ENCODE measurements around the gene HTR3D.
A peak's percentile ranks its signal among the peaks of the same experiment; 100 is the strongest.
"Not testable (repeated sequence)": the region's sequence is repeated elsewhere in the genome, so short reads cannot be mapped to it uniquely, and the experiment has no call there.

Gene HTR3D, protein sequence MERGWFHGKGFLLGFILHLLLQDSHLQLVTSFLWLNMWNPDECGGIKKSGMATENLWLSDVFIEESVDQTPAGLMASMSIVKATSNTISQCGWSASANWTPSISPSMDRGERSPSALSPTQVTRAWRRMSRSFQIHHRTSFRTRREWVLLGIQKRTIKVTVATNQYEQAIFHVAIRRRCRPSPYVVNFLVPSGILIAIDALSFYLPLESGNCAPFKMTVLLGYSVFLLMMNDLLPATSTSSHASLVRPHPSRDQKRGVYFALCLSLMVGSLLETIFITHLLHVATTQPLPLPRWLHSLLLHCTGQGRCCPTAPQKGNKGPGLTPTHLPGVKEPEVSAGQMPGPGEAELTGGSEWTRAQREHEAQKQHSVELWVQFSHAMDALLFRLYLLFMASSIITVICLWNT

DNA sequence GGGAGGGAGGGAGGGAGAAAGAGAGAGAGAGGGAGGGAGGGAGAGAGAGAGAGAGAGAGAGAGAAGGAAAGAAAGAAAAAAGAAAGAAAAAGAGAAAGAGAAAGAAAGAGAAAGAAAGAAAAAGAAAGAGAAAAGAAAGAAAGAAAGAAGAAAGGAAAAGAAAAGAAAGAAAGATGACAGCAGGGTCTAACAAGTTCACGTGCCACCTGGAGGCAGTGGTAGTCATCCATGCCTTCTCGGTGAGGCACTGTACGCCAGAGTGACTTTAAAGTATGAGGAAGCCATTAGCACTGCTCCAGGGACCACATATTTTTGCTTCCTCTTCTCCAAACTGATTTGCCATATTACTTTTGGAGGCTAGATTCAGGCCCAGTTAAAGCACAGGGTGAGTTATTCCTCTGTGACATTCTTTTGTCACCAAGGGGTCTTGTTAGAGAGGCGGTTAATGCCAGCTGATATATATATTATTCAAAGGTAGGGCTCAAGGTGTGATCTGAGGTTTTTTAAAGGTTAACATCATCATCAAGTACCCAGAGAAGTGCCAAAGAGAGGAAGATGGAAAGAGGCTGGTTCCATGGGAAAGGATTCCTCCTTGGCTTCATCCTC, at the start of gene HTR3D:
HTR3D (plus strand) TSS at position 556 of the 606 bp plus-strand sequence; CDS start at position 556, 0 bp downstream.
- DNase-seq: no peak

DNA sequence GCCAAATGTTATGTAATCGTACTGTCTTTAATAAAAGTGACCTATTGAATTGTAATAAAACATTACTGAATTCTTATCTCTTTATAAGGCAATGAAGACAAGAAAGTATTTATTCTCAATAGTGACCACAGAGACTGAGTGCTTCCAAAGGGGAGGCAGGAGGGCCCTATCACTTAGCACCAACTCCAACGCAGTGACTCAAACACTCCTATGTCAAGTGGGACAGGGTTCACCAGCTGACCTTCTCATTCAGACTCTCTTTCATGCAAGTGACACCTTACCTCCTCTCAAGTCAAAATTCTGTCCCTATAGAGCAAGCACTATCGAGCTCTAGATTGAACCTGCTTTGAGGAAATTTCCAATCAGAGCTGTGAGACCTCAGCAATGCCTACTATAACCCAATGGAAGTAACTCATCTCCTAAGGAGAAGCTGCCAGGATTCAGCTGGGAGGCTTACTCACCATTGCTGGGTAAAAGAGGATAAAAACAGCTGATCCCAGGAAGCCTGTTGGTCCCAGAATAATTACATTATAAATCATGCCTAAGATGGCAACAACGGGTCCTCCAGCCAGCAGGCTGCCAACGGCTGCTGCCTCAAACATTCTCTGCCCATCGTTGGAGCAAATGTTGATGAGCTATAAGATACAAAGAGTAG, 49.4 kb upstream of the HTR3D start:
- no peak for DNase-seq

DNA sequence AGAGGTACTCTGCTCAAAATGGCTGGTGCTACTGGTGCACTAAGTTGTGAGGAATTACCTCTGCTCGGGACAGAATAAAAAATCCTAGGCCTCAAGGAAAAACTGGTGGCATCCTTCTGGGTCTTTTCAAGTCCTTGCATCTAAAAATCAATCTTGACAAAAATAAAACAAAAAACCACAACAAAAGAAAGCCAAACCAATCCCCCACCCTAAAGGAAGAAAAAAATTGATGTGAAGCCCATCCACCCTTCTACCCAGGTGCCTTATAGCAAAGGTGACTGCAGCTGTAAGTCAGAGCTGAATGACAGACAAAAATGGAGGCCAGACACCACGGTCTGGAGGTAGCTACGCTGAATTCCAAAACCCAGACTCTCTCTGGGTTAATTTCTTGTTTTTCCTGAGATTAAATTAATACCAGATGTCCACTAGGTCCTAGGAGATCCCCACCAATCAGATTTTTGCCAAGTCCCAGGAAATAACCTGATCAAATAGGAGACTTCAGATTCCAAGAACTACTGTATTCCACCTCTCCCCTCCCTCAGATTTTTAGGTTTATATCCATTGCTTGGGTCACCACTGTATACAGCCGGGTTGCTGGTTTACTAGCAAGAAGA, 47.3 kb upstream of the HTR3D start:
- no peak for DNase-seq

DNA sequence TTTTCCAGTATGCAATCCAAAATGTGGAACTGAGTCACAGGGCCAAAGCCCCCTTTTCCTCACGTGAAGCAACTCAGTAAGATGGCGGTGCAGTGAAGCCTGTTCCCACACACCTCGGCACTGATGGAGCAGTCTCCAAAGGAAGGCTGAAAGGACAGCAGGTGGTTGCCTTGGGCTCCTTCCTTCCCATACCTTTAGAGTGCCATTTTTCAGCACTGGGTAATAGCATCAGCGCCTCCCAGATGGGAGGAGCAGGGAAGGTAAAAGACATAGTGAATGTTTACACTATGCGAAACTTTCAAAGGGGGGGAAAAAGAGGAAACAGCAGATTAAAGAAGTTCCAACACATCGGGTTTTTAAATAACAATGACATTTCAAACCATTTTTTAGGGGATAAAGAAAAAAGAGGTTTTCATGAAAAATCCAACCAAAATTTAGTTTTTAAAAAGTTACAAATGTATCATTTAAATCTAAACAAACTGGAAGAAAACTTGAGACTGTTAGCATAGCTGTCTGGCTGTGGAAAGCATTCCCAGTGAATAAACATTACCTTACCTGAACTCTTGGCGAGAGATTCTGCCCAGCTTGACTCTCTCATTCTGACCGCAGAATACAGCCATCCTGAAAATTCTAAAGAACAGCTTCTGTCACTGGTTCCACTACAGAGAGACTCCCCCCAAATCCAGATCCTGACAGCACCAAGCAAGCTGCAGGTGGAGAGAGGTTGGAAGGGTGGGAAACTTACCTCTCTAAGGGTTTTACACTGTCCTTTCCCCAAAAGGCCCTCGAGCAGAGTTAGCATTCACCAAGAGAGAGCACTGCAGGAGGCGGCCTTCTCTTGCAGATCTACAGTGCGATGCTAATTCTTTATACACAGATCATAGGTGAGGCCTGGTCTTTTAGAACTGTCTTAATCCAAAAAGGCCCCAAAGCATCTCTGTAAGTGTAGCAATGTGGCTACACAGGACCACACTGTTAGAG, 46.5 kb upstream of the HTR3D start:
- DNase-seq: no peak

DNA sequence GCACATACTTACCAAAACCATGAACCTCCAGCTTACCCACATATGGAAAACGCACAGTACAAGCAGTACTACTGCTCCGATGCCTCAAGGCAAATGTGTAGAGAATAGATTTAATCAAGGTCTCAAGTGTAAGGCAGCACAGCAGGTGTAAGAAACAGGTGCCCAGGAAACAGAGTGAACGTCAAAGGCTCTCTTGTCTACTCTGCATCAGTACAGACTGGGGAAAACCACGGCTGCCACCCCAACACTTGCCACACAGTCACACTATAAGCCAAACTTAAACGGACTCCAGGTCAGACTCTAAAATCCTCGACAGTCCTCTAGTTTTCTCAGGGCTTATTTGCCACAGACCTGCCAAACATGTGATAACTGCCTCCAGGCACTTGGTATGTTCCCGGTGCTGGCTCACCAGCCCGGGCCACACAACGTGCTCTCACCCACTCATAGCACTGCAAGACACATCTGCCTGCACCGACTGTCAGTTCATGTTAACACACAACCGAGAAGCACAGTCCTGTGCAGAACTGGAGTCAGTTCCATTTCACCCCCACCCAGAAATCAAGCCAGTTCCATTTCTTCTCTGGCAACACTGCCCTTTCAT, 44.4 kb upstream of the HTR3D start:
- DNase-seq: no peak

DNA sequence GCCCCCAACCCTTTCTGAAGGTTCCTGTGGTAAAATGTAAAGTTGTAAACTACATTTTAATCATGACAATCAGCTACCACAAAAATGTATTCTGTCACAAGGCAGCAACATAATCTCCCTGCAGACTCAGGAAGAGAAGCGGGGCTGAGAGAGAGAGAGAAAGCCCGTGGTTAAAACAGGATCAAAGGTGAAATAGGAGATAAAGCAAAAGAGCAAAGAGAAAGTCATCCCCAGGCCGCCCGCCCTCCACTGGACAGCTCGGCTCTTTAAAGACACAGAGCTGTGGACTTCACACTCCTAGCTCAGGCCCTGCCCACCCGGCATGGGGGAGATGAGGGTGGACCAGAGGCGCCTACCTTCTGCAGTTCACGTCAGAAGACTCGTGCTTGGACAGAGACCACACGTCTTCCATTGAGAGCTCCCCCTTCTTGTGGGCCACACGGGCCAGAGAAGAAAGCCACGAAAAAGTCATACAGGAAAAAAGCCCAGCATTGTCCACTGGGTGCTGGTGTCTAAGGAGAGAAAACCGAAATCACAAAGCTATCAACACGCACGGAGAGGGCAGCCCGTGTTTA, 43.2 kb upstream of the HTR3D start:
- no peak for DNase-seq

DNA sequence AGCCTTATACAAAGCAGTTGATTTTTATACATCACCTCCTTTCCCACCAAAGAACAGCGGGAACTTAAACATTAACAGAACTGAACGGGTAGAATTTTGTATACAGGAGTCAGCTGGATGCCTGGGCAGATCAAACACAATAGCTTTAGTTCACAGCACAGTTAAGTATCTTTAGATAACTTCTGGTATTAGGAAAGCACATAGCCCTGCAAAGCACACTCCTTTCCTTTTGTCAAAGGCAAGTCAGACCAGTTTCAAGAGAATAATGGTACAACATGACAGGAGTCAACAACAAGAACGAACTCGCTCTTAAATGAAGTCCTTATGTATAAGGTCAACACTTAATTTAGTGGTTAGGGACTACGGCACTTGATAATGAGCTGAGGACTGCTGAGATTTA, 40.1 kb upstream of the HTR3D start:
- no peak for DNase-seq

DNA sequence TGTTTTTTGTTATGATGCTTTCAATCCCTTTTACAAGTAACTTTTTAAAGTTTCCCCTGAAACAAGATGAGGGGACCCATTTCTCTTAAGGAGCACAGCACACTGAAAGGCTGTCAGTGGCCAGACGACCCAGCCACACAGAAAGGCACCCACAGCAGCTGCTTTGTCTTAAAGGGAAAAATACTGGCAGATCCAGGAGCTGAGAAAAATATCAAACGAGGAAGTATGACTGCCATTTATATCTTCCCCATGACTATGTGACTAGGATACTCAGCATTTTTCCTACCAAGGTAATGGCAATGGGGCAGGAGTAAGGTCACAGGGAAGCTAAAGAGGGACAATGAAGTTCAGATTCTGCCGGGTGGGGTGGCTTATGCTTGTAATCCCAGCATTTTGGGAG, 29.8 kb upstream of the HTR3D start:
- DNase-seq: no peak

DNA sequence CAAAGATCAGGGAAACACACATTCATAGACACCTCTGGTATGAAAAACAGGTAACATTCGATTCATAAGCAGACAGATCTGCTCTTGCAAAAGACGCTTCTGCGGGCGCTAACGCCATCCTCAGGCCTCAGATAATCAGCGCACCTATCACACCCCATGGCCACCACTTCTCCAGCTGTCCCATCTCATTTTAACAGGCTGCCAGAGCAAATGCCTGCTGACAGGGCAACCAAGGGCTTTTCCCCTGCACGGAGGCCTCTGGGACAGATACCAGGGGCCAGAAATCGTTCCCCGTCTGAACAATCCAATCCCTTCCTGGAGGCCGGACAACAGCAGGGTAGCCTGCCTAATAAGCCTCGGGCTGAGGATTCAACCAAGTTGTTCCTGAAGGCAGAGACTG, 29.1 kb upstream of the HTR3D start:
- no peak for DNase-seq

DNA sequence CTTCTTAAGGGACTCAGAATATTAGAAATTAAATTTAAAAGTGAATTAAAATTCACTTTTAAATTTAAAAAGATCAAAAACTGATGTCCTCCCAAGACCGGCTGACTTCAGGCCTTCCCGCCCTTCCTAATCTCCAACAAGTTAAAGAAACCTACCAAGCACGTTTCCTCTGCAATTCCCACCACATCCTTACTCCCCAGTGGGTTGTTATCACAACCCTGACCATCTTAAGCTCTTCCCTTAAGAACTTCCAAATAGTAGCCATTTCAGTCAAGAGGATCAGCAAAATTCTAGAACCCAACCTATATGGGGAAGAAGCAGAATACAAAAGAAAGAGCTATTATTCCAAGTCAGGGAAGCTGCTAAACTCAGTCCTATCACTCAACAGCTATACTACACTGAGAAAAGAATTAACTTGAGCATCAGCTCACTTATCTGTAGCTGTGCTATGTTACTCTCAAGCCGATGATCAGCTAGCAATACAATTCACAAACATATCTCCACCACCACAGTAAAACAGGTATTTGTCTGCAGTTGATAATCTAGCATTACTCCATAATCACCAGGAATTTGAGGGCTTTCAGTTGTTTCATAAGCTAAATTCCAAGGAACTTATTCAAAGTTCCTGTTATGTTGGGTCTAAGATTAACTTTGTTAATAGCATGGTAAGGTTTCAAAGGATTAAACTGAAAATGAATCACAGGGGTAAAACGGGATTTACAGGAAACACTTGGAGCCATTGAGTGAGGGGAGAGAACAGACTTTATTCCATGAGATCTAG, 28.2 kb upstream of the HTR3D start:
- DNase-seq: no peak

DNA sequence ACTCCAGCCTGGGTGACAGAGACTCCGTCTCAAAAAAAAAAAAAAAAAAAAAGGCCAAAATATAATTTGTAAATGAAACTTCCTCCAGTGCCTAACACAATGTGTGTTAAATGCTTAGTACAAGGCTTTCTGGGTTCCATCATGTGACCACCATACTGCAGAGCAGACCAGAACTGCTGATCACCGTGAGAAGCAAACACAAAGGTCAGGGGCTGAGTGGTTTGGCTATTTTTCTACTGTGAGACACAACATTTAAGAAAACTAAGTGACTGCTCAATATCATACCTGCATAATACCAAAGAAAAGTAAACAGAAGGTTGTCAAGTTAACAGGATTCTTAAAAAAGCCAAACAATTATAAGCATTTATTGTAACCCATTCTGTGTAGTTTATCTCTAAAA, 27.1 kb upstream of the HTR3D start:
- DNase-seq: no peak

DNA sequence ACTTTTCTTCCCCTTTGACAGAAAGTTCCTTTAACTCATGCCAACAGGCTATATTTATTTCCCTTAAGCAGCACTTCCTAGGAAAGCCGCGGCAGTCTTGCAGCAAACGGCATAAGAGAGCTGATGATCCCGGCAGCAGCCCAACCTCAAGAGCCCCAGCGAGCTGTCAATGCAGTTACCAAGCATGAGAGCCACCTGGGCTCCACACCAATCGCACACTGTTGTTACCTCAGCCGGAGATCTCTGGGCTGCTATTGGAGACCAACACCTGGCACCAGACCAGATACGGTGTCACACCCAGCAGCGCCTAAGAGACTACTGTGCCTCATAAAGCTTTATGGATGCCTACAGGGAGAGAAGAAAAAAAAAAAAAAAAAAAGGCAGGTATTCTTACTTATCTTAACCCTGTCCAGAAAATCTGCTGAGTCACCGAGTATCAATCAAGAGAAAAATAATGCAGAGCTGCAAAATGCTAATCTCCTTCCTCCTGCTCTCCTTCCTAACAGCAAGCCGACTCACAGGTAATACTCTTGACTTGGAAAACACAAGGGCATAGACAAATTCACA, 25.5 kb upstream of the HTR3D start:
- peak; percentile 3 to 10 for DNase-seq

DNA sequence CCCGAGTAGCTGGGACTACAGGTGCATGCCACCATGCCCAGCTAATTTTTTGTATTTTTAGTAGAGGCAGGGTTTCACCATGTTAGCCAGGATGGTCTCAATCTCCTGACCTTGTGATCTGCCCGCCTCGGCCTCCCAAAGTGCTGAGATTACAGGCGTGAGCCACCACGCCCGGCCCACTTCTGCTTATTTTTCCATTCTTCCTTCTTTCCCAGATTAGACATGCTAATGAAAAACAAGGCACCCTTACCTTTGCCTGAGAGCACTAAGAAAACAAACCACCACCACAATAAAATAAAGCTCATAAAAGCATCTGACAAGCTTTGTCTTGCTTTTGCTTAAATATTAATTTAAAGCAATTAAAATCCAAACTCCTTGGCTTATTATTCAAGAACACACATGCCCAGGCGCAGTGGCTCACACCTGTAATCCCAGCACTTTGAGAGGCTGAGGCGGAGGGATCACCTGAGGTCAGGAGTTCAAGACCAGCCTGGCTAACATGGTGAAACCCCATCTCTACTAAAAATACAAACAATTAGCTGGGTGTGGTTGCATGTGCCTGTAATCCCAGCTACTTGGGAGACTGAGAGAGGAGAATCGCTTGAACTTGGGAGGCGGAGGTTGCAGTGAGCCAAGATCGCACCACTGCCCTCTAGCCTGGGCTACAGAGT, 24.3 kb upstream of the HTR3D start:
- not testable (repeated sequence) for DNase-seq

DNA sequence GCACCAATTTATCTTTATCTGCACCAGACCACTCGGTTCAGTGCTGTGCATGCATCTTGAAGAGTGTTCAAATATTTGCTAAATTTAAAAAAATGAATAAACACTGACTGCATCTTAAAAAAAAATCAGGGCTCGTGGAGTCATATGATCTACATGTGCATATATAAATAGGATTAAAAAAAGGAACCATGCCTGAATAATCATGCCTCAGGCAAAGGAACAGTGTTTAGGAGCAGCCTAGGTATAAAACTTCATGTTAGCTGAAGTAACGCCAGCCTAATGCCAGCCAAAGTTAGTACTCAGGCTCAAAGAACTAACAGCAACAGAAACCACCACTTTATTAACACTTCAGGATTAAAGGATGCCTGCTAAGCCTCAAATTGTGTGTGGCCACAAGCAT, 23.4 kb upstream of the HTR3D start:
- DNase-seq: no peak

DNA sequence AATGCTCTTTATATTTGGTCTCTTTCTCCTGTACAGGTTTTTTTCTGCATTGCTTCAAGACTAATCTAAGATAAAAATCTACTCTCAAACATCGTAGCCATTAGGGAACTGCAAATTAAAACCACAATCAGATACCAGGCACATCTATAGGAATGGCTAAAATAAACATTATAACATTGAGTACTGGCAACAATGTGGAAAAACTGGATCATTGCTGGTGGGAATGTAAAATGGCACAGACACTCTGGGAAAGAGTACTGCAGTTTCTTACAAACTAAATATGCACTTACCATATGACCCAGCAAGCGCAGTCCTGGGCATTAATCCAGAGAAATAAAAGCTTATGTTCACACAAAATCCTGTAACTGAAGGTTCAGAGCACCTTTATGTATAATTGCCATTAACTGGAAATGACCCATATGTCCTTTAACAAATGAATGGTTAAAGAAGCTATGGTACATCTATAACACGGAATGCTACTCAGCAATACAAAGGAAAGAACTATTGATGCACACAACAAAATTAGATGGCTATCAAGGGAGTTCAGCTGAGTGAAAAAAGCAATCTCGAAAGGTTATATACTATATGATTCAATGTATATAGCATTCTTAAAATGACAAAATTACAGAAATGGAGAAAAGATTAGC, 20.2 kb upstream of the HTR3D start:
- no peak for DNase-seq

DNA sequence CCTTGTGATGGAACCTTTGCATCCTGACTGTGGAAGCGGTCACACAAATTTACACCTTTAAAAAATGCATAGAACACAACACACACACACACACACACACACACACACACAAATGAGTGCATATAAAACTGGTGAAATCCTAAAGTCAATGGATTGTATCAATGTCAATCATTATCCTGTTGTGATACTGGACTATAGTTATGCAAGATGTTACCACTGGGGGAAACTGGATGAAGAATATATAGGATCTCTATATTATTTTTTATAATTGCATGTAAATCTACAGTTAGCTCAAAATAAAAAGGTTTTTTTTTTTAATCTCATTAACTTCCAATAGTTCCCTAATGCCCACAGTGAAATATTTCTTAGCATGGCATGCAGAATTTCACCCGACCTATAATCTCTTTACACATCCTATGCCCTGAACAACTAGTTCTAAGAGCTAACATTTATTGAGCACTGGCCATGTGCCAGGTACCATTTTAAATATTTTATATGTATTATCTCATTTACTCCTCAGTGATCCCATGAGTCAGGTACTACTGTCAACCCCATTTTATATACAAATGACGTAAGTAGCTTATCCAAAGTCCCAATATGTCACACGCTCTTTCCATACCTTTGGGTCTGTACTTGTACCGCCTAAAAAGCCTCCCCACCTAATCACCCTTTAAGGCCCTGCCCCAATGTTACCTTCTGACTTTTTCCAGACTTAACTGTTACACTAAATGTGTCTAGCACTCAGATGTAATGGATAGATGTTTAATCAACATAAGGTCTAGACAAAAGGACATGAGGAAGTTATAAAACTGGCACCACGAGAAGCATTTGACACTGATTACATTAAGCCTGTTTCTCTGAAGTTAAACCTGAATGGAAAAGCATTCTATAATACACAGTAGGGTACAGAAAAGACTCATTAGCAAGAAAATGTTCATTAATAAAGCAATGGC, 19.3 kb upstream of the HTR3D start:
- DNase-seq: no peak

DNA sequence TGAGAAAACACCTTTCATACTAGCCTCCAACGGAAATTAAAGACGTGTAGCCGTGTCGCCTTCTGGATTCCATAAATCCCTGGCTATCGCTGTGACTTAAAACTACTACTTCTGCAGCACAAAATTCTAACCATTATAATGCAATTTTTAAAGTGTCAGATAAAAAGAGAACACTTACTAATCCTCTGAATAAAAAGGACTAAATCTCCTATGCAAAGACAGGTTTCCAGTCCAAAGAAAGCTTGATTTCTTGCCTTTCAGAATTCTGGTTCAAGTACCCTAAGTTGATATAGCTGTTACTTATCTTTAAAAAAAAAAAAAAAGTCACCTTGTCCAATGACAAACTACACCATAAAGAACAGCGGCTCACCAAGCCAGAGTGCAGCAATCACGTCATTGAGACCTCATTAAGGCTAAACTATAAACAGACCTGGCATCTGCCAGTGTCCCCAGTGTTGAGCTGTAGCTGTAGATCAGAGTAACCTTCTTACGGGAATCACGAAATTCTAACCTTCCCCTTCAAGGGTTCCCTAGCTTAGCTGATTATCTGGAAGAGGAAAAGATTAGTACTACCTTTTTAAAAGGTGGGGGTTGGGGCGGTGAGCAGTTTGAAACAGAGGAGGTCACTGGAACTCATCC, 16.0 kb upstream of the HTR3D start:
- no peak for DNase-seq

DNA sequence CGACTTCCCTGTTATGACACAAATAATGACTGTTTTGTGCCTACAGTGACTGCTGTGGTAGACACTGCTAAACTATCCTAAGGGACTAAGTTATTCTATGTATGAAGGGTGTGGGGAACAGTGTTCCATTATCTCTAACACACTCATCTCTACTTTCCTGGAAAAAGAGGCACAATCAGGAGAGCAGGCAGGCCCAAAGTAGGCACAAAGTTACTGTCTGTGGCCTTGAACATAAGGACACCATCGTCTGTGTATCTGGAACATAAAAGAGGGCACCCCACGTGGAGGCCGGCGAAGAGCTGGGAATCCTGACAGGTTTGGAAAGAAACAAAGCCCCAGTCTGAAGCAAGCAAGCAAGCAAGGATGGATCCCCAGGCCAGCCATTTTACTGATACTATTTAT, 15.4 kb upstream of the HTR3D start:
- DNase-seq: no peak
